BE2C (cell line): ENCODE data around the gene CKAP5.

Source experiments
- DNase-seq: peaks from one replicate; pipeline ENCODE4 v3.0.0-alpha.2; 2020
- H3K27me3 ChIP-seq: fragments of 250-450 bp; sonication (Bioruptor Pico); 2 replicates; pipeline ENCODE4 v1.5.1; 2020; ENCODE audit warnings: mild to moderate bottlenecking
- H3K36me3 ChIP-seq: fragments of 250-450 bp; sonication (Bioruptor Pico); 2 replicates; pipeline ENCODE4 v1.5.1; 2020; ENCODE audit warnings: mild to moderate bottlenecking
- H3K4me1 ChIP-seq: fragments of 250-450 bp; sonication (Bioruptor Pico); 2 replicates; pipeline ENCODE4 v1.5.1; 2020
- H3K4me3 ChIP-seq: 2 replicates; pipeline ENCODE4 v1.5.1; 2011; ENCODE audit warnings: low read depth, low read length
- H3K9me3 ChIP-seq: fragments of 250-450 bp; sonication (Bioruptor Pico); 2 replicates; pipeline ENCODE4 v1.5.1; 2020
- CTCF ChIP-seq: IDR thresholded peaks from 2 replicates; pipeline ENCODE4 v1.5.1; 2012; ENCODE audit warnings: mild to moderate bottlenecking, low read depth, low read length

CKAP5 gene

GRCh38 chr11:46837860-46838259, 8.2 kb downstream of the CKAP5 start:
- no peaks in the 10 kb centered on the region for H3K4me1 ChIP-seq

GRCh38 chr11:46836870-46837269, 9.2 kb downstream of the CKAP5 start:
- Histone ChIP-seq H3K27me3 (no peaks in the 10 kb centered on the region), H3K4me3 (no peak overlapping the region), H3K36me3 (no peaks in the 10 kb centered on the region), H3K9me3 (no peaks in the 10 kb centered on the region), H3K4me1 (no peaks in the 10 kb centered on the region)
- no peak for TF ChIP-seq CTCF
- DNase-seq = no peak

More at GRCh38 chr11:46837860-46838259, 8.2 kb downstream of the CKAP5 start:
- H3K4me3 ChIP-seq = no peak overlapping the region
- H3K9me3 ChIP-seq = no peaks in the 10 kb centered on the region
- no peaks in the 10 kb centered on the region for H3K36me3 ChIP-seq
- TF ChIP-seq CTCF = no peak
- H3K27me3 ChIP-seq = no peaks in the 10 kb centered on the region
- DNase-seq = no peak

- Histone ChIP-seq H3K9me3 (no peaks in the 10 kb centered on the region), H3K27me3 (no peaks in the 10 kb centered on the region), H3K36me3 (no peaks in the 10 kb centered on the region), H3K4me1 (no peaks in the 10 kb centered on the region), H3K4me3 (no peak overlapping the region)
- no peak for TF ChIP-seq CTCF
- no peak for DNase-seq
Measured at GRCh38 chr11:46836431-46836830, 9.6 kb downstream of the CKAP5 start.

- no peak for DNase-seq
- Histone ChIP-seq H3K4me1 (no peaks in the 10 kb centered on the region), H3K4me3 (no peak overlapping the region), H3K36me3 (no peaks in the 10 kb centered on the region), H3K27me3 (no peaks in the 10 kb centered on the region), H3K9me3 (no peaks in the 10 kb centered on the region)
- TF ChIP-seq CTCF = no peak
Measured at GRCh38 chr11:46835897-46836296, 10.2 kb downstream of the CKAP5 start.

GRCh38 chr11:46834821-46835220, 11.3 kb downstream of the CKAP5 start:
- Histone ChIP-seq H3K36me3 (no peaks in the 10 kb centered on the region), H3K27me3 (no peaks in the 10 kb centered on the region), H3K4me3 (no peak overlapping the region), H3K9me3 (no peaks in the 10 kb centered on the region), H3K4me1 (no peaks in the 10 kb centered on the region)
- no peak for TF ChIP-seq CTCF
- DNase-seq = no peak

GRCh38 chr11:46832511-46833214, 13.4 kb downstream of the CKAP5 start:
- Histone ChIP-seq H3K36me3 (no peaks in the 10 kb centered on the region), H3K4me3 (no peak overlapping the region), H3K27me3 (no peaks in the 10 kb centered on the region), H3K9me3 (no peaks in the 10 kb centered on the region), H3K4me1 (no peaks in the 10 kb centered on the region)
- TF ChIP-seq CTCF = no peak
- DNase-seq = no peak
